OCI-LY7 (cell line): ENCODE data around the gene MGST3.

Experiments used
- CTCF ChIP-seq: fragments of 200-600 bp; sonication (generic); conservative IDR thresholded peaks from 2 replicates; pipeline ENCODE4 v1.5.1; 2014; ENCODE audit warnings: mild to moderate bottlenecking, antibody characterized with exemption, low read length, moderate library complexity, mixed read lengths
- EZH2phosphoT487 ChIP-seq: fragments of 200-600 bp; sonication (generic); IDR thresholded peaks from 2 replicates; pipeline ENCODE4 v1.6.1; 2018; ENCODE audit warnings: low read depth, borderline replicate concordance, mild to moderate bottlenecking, mixed run types, antibody characterized with exemption, low read length, moderate library complexity, mixed read lengths

GRCh38 chr1:165610866-165611265 is 20.2 kb upstream of the MGST3 start:
- TF ChIP-seq EZH2phosphoT487 (no peak), CTCF (no peak)
